HG03442 (cell line): Measurements from ENCODE around the gene KARS1.
A peak's percentile ranks its signal among the peaks of the same experiment; 100 is the strongest.

Experiments used
- ATAC-seq: cut with Tn5 transposase; IDR thresholded peaks from one replicate; pipeline ENCODE4 v1.9.1; 2021; ENCODE audit warnings: mild to moderate bottlenecking, moderate library complexity; ENCODE audit not compliant: unreplicated experiment

KARS1 gene

DNA sequence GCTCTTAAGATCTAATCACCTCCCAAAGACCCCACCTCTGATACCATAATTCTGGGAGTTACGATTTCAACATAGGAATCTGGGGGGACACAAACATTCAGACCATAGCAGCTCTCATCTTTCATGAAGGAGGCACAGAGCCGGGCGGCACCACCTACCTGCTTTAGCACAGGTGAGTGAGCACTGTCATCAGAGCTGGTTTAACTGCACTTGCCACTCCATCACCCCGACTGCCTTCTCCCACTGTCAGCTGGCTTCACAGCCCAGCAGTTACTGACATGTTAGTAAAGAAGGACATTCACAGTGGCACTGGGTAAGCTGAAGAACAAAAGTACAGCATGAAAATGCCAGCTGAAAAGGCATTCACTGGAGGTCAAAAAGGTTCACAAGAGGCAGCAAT lies 58.7 kb downstream of the KARS1 start:
- no peak for ATAC-seq

DNA sequence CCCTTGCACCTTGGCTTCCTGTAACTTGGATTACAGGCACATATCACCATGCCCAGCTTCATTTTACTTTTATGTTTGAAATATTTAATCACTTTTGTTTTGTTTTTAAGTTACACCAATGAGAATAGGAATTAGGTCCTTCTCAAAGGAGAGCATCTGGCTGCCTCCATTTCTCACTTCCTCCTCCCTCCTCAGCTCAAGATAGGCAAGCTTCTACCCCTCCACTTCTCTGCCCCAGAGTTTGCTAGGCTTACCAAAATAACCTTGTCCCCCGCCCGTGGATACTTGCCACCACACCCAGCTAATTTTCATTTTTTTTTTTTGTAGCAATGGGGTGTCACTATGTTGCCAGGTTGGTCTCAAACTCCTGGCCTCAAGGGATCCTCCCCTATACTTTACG lies 63.4 kb downstream of the KARS1 start:
- ATAC-seq = peak; percentile 48

DNA sequence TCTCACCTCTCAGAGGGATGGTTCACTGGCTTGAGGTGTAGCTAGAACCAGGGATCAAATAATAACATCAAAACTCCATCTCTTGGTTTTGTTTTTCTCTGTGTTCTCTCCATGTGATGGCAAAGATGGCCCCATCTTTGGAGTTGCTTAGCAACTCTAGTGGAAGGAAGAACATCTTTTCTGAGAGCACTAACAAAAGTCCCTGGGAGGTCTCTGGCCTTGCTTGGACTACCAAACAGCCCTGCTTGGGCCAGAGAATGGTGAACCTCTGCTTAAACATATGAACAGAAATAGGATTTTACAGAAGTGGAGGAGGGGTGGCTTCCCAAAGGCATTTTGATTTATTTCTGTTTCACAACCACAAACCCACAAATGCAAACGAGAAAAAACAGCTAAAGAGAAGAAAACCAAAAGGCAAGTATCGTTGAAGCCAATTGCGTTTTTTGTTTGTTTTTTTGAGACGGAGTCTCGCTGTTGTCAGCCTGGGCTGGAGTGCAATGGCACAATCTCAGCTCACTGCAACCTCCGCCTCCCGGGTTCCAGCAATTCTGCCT lies 68.1 kb downstream of the KARS1 start:
- ATAC-seq = no peak

DNA sequence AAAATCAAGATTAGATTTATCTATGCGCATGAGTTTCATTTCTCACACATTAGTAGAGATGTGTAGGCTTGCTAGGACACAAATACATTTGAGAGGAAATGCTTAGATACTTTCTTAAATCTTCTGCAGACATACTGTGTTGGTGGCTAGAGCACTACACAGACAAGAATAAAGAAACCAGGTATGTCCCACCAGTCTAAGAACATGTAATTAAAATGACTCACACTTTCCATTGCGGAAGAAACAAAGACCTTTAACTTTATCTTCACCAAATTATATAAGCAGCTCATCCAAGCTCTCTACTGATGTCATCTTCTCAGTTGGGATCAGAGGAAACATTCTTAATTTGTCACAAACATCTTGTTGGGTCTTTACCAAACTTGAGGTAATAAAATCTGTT lies 68.7 kb downstream of the KARS1 start:
- no peak for ATAC-seq

DNA sequence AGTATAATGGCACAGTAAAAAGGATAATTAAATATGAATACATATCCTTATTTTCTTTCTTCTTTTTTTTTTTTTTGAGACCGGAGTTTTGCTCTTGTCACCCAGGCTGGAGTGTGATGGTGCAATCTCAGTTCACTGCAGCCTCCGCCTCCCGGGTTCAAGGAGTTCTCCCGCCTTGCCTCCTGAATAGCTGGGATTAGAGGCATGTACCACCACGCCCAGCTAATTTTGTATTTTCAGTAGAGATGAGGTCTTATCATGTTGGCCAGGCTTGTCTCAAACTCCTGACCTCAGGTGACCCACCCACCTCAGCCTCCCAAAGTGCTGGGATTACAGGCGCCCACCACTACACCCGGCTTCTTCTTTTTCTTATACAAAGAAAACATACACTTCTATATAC lies 69.3 kb downstream of the KARS1 start:
- ATAC-seq = no peak
